GM13977 (cell line): ENCODE results near the gene ZBTB39.

Experiments used
- DNase-seq: peaks from one replicate; pipeline ENCODE4 v3.0.0; 2012; ENCODE audit warnings: low spot score
- in situ Hi-C: fragments of 300-500 bp; cut with MboI; formaldehyde crosslinking; loops from one replicate; pipeline ENCODE4 v1.12.0; 2022; ENCODE audit warnings: low sequenced_read_pairs, low pct_unique_long_range_greater_than_20kb, mixed read lengths, inconsistent platforms; ENCODE audit not compliant: unreplicated experiment
- TF ChIP-seq, protein P1 (sequence below): IDR thresholded peaks from 2 replicates; pipeline ENCODE4 v1.5.1; 2012; ENCODE audit warnings: mild to moderate bottlenecking, control low read depth; ENCODE audit not compliant: insufficient read depth; ENCODE audit errors: extremely low read depth, missing control alignments

Gene ZBTB39

GRCh38 chr12:56958422-56958821, 47.9 kb downstream of the ZBTB39 start:
- TF ChIP-seq, protein P1, sequence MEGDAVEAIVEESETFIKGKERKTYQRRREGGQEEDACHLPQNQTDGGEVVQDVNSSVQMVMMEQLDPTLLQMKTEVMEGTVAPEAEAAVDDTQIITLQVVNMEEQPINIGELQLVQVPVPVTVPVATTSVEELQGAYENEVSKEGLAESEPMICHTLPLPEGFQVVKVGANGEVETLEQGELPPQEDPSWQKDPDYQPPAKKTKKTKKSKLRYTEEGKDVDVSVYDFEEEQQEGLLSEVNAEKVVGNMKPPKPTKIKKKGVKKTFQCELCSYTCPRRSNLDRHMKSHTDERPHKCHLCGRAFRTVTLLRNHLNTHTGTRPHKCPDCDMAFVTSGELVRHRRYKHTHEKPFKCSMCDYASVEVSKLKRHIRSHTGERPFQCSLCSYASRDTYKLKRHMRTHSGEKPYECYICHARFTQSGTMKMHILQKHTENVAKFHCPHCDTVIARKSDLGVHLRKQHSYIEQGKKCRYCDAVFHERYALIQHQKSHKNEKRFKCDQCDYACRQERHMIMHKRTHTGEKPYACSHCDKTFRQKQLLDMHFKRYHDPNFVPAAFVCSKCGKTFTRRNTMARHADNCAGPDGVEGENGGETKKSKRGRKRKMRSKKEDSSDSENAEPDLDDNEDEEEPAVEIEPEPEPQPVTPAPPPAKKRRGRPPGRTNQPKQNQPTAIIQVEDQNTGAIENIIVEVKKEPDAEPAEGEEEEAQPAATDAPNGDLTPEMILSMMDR, result no peak
- no peak for DNase-seq
- in situ Hi-C loops, result no loop called here

DNA sequence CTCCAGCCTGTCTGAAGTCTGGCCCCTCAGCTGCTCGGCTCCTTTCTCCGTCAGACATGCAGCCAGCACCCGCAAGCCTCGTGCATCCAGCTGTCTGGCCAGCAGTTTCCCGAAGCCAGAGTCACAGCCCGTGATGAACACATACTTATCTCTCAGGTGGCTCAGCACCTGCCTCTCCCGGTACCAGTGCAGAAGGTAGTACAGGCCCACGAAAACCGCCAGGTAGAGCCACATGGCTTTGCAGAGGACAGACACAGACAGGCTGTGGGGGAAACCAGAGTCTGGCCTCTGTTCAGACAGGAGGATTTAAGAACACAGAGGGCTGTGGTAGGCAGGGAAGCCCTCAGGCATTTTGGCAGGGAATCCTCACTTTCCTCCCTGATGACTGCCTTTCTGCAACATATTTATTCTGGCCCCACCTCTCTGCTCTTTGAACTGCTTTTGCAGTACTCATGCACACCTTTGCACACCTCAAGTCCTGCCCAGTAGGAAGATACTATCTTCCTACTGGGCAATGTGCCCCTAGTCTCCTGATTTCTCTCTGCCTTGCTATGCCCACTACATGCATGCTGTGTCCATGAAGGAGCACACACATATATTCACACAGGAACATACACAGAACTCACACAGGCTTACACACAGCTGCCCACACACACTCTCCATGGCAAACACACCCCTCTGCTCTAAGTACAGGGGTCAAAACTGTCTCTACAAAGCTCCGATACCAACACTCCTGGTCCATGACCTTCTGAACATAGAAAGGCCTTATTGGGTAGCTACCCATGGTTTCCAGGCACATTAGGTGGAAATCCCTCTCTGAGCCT, 48.9 kb downstream of the ZBTB39 start, which contains the start of gene RDH16:
Gene RDH16, minus strand, starts transcription at position 380 of the 824 bp plus-strand sequence. Its CDS starts 146 bp downstream, at position 234.
- in situ Hi-C loops, result no loop called here
- TF ChIP-seq, protein P1, result no peak
- DNase-seq, result no peak

- no peak for DNase-seq
- in situ Hi-C loops, result no loop called here
- TF ChIP-seq, protein P1, result no peak
These were observed 50.6 kb downstream of the ZBTB39 start for GRCh38 chr12:56955631-56956256.

DNA sequence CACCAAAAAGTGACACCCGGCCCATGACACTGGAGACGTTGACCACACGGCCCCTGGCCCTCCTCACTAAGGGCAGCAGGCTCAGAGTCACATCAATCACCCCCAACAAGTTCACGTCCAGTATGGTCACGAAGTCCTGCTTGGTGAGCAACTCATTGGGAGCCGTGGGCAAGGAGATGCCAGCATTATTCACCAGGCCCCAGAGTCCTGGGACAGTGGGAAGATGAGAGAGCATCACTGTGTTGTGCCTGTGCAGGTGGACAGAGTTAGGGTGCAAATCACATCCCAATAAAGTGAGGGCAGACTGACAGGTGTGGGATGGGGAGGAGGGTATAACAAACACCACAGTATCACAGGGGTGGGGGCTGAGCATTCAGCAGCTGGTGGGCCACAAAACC, 51.4 kb downstream of the ZBTB39 start:
- TF ChIP-seq, protein P1, result no peak
- in situ Hi-C loops, result no loop called here
- no peak for DNase-seq

DNA sequence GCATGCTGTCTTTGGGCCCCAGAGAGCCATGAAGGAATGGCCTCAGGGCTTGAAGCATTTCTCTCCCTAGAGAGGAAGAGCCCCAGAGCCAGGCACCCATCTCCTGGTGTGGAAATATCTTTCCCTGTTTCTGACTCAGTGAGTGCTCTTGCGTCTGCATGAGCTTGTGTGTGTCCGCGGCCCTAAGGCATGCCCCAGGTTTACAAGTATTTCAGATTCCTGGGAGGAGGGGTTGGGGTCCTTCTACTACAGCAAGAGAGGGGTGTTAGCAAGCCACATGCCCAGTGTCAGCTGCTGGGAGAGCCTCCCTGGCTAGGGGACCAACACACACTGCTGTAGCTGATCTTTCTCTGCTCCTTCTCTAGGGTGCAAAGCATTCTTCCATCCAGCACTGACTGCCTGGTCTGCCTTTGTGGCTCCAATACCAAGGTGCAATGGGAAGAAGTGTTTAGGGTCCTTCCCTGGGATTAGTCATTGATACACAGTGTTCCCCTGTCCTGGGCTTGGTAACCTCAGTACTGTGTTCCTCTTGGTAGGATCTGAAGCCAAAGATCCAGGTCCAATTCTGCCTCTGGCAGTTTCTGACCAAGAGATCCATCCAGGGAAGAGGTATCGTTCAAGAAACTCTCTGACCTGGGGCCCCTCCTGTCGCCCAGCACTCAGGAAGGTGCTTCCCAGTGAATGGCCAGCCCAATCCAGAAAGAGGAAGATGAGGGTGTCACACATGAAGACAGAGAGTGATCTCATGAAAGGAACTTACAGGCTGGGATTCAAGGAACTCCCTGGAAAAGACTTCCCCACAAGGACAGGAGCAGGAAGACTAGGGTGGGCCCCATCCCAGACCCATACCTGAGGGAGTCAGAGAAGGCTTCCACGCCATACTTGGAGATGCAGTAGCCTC, 52.0 kb downstream of the ZBTB39 start:
- TF ChIP-seq, protein P1, result no peak
- in situ Hi-C loops, result no loop called here
- DNase-seq, result peak; percentile 2

- DNase-seq, result no peak
- TF ChIP-seq, protein P1, result no peak
- in situ Hi-C loops, result no loop called here
These were observed 53.0 kb downstream of the ZBTB39 start for GRCh38 chr12:56953314-56953713.
